Adrenal gland (tissue), 5 donors: ENCODE data around the gene NCAM2.

Experiments used
- CTCF ChIP-seq, 6 experiments: fragments of 450-650 bp in 4 of 6; fragments of 200-600 bp in 2 of 6; sonication (generic) in 1 of 6; IDR thresholded peaks; 1 replicate in 5 of 6; 2 replicates in 1 of 6; pipeline versions ENCODE4 v1.5.1 to v1.8.0; 2016 to 2021; ENCODE audit warnings: antibody characterized with exemption in 6 of 6, mild to moderate bottlenecking in 2 of 6, moderate library complexity in 1 of 6
- POLR2A ChIP-seq, 2 donors: fragments of 450-650 bp; IDR thresholded peaks; one replicate each; pipeline ENCODE4 v1.6.1; 2017; ENCODE audit warnings: antibody characterized with exemption in 2 of 2, mild to moderate bottlenecking in 2 of 2, moderate library complexity in 1 of 2
- donor health status: DM: no; HTN: no; CAD: no.

DNA sequence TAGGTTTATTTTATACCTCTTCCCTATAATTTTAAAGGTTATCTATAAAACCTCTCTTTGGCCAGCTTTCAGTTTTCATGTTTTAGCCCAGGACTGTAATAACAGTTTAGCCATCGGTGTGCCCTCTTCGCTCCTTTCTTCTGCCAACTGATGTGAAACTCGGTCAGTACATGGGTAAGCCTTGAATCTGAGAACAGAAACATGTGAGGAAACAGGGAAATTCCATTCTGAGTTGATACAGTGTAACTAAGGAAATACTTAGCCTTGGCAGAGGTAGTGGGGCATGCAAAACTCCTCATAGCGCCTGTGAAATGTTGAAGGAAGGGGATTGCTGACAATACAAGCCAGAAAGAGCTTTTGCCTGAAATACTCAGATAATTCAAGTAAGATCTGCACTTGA, 465.2 kb downstream of the NCAM2 start:
- no peak for TF ChIP-seq CTCF (IDR thresholded peaks at IDR 0.05)
- no peak for TF ChIP-seq POLR2A (IDR thresholded peaks at IDR 0.05)
